DOHH2 (cell line): Measurements from ENCODE around the gene RP2.

Source experiments
- EZH2phosphoT487 ChIP-seq: fragments of 200-600 bp; sonication (generic); IDR thresholded peaks from 2 replicates; pipeline ENCODE4 v1.6.1; 2017; ENCODE audit warnings: borderline replicate concordance, mild to moderate bottlenecking, antibody characterized with exemption, low read length, moderate library complexity, mixed read lengths
- TF ChIP-seq, protein P1 (sequence below): fragments of 200-600 bp; sonication (generic); IDR thresholded peaks from one replicate; pipeline ENCODE4 v1.5.1; 2014; ENCODE audit warnings: antibody characterized with exemption, mild to moderate bottlenecking, low read depth, low read length; ENCODE audit not compliant: poor library complexity, severe bottlenecking

DNA sequence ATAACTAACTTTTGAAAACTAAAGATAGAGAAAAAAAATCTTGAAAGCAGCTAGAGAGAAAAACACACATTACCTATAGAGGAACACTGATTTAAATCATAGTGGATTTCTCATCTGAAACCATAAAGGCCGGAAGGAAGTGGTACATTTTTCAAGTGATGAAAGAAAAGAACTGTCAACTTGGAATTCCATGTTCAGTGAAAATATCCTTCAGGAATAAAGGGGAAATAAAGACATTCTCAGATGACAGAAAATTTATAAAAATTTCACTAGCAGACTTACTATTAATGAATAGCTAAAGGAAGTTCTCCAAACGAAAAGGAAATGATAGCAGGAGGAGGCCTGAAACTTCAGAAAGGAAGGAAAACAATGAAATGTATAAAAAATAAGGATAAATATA is 67.8 kb downstream of the RP2 start:
- TF ChIP-seq, protein P1, sequence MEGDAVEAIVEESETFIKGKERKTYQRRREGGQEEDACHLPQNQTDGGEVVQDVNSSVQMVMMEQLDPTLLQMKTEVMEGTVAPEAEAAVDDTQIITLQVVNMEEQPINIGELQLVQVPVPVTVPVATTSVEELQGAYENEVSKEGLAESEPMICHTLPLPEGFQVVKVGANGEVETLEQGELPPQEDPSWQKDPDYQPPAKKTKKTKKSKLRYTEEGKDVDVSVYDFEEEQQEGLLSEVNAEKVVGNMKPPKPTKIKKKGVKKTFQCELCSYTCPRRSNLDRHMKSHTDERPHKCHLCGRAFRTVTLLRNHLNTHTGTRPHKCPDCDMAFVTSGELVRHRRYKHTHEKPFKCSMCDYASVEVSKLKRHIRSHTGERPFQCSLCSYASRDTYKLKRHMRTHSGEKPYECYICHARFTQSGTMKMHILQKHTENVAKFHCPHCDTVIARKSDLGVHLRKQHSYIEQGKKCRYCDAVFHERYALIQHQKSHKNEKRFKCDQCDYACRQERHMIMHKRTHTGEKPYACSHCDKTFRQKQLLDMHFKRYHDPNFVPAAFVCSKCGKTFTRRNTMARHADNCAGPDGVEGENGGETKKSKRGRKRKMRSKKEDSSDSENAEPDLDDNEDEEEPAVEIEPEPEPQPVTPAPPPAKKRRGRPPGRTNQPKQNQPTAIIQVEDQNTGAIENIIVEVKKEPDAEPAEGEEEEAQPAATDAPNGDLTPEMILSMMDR = no peak
- TF ChIP-seq EZH2phosphoT487 = no peak
